ENCODE results near the gene WT1.
"Not testable (repeated sequence)": the region's sequence is repeated elsewhere in the genome, so short reads cannot be mapped to it uniquely, and the experiment has no call there.

GRCh38 chr11:32471544-32471943 is 36.2 kb upstream of the WT1 start:
- not testable (repeated sequence) for TF ChIP-seq CTCF, POLR2A (IDR thresholded peaks at IDR 0.05)

All from gastroesophageal sphincter (tissue), 3 donors.